ENCODE measurements around the gene COMMD2.

The COMMD2 gene

DNA sequence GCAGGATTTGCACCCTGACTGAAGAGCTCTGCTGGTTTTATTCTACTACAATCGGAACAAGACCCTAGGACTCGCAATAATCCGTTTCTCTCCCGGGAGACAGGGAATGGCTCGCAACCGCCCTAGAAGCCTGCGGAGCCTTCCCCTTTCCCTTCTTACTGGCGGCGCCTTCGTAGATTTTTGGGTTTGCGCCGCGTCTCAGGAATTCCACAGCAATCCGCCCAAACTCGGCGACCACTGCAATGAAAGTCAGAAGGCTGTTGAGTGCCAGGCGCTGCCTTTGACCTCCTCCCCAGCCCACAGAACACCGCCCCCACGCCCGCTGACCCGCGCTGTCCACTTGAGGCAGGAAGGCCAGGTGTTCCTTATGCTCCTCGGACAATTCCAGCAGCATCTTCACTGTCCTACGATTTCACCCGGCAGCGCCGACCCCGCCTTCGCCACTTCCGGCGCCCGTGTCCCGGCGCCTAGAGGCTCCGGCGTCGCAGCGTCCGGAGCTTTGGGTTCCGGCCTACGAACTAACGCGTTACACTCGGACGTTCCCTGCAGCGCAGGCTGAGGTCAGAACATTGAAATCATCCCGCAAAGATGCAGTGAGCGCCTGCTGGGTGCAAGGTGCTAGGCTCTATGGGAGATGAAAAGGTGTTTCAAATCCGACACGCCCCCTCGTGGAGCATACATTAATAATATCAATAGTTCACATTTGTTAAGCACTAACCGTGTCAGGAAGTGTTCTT lies at the start of gene COMMD2:
Gene COMMD2 (minus strand): TSS at position 439 of the 737 bp plus-strand sequence. CDS start 45 bp downstream, at position 394.
- DNase-seq (ENCODE audit: low read depth in 1 of 2, low spot score in 1 of 2): peak; percentile 44 to 60

DNA sequence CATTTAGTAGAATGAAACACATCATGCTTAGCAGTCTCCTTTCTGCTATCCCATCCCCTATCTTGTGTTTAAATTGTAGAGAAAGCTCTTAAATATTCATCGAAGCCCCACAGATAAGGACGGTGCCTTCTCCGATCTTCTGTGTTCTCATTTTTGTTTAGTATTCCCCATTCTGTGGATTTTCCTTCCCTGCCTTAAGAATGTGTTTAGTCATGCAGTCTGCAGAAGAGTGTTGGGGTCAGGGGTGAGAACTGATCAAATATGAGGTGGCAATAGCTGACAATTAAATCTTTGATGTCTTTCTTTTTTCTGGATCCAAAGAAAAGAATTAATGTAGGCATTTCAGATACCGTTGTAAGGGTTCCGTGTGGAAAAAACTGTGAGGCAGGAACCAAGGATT lies 49.4 kb upstream of the COMMD2 start:
- DNase-seq (ENCODE audit: low read depth in 1 of 2, low spot score in 1 of 2): no peak

DNA sequence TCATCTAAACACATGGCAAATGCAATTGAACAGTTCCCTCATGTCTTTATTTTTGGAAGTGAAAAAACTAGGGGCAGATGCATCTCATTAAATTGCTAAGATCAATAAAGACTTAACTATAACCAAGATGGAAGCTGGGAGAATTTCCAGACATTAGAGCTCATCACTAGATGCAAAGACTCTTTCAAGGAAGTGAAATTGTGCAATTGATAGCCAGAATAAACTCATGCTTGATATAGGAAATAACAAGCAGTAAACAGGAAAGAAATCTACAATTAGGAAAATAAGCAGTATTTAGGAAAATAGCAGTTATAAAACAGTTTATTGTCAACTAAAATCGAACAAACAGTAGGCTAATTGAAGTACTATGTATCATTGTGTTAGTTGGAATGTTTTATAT lies 48.9 kb upstream of the COMMD2 start:
- no peak for DNase-seq (ENCODE audit: low read depth in 1 of 2, low spot score in 1 of 2)

DNA sequence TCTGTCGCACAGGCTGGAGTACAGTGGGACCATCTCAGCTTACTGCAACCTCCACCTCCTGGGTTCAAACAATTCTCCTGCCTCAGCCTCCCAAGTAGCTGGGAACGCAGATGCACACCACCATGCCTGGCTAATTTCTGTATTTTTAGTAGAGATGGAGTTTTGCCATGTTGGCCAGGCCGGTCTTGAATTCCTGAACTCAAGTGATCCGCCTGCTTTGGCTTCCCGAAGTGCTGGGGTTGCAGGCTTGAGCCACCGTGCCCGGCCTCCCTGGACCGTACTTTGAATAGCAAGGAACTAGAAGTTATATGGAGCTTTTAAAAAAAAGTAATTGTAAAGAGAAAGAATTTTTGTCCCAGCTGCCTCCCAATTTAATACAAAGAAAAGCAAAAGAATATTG lies 48.4 kb upstream of the COMMD2 start:
- DNase-seq (ENCODE audit: low read depth in 1 of 2, low spot score in 1 of 2): no peak

DNA sequence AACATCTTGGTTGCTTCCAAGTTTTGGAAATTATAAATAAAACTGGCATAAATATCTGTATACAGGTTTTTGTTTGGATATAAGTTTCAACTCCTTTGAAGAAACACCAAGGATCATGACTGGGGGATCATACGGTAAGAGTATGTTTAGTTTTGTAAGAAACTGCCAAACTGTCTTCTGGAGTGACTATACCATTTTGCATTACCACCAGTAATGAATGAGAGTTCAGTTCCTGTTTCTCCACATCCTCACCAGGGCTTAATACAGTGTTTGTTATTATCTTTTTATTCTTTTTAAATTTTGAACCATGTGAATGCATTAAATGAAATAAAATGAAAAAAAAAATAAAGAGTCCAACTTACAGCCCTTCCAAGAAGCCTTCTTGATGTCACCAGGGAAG lies 43.7 kb upstream of the COMMD2 start:
- DNase-seq (ENCODE audit: low read depth in 1 of 2, low spot score in 1 of 2): no peak

DNA sequence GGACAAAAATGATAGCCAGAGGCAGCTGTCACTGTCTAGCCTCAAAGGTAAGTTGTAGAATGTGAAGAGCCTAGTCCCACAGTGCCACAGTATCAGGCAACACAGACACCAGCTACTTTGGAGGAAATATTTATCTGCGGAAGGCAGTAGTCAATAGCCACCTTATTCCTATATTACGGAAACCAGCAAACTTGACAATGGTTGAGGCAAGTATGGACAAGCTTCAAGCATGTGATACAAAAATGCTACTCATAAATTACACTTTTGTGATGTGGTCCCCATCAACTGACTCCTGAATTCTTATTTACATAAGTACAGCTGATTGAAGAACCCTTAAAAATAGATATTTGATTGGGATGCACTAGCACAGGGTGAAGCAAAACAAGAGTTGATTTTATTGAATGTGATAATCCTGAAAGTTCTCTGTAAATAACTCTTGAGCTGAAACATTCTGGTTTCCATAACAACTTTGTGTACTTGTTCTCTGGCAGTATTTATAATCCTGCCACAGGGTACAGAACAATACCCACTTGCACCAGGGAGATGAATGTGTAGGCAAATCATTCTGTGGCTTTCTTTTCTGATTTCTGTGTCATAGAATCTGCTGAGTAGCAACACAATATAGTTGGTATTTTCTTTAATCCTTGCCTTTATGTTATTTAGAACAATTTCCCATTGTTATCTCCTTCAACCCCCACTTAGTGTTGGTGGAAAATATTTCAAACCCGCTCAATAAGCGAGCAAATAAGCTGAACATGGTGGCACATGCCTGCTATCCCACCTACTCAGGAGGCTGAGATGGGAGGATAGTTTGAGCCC lies 40.4 kb upstream of the COMMD2 start, which contains the start of gene ANKUB1:
Gene ANKUB1 (minus strand): TSS at position 103 of the 819 bp plus-strand sequence. CDS start 188 bp downstream, outside the sequence.
- no peak for DNase-seq (ENCODE audit: low read depth in 1 of 2, low spot score in 1 of 2)

DNA sequence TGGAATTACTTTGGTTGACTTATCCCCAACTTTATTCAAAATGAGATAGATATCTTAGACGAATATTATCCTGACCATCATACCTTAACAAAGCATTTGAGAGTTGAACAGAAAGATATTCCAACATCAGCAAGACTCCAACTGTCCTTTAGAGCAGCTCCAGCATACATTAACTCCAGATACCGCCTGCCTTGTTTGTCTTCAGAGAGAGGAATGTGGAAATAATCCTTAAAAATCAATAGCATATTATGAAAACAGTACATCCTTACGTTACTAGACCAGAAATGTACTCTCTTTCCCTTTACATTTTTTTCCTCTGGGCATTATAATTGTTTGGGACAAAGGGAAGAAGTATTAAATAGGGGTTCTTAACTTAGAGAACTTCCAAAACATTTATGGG lies 38.4 kb upstream of the COMMD2 start:
- DNase-seq (ENCODE audit: low read depth in 1 of 2, low spot score in 1 of 2): no peak

DNA sequence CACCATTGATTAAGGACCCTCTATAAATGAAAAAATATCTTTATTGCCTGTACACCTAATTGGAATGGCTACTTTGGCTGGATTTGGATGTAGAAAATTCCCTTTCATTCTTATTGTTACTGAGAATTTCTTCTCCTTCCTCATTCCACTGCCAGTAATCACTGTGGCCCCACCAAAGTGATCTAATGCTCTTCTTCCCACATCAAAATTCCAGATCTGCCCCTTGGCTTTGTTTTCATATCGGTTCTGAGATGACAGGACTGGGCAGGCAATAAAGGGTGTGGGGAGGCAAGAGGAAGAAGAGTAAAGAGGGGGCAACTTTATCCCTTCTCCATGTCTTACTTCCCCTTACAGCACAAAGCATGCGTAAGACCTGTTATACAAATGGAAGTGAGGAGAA lies 38.0 kb upstream of the COMMD2 start:
- no peak for DNase-seq (ENCODE audit: low read depth in 1 of 2, low spot score in 1 of 2)

DNA sequence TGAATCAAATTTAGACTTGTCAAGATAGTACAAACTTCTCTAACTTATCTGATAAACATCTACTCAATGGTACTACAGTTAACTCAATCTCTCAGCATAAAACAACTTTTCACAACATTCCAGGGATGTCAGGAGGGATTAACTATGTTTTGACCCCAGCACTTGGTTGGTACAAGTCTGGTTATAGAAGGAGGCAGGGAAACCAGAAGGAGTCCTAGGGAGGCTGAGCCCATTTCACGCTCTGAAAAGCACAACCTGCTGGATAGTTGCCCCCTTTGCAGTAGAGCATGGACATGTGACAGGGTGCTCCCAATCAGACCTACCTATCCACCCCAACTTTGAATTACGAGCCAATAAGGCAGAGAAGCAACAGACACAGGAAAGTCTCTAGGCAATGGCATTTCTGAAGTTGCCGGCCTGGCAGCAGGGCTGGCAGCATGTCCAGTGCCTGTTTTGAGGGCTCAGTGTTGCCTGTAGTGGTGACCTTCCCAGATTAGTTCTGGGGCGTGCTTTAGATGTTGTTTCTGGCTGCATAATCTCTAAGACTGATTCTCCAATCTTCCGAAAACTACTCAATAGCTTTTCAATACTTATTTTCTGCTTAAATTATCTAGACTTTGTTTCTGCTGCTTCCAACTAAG lies 31.9 kb upstream of the COMMD2 start:
- no peak for DNase-seq (ENCODE audit: low read depth in 1 of 2, low spot score in 1 of 2)

DNA sequence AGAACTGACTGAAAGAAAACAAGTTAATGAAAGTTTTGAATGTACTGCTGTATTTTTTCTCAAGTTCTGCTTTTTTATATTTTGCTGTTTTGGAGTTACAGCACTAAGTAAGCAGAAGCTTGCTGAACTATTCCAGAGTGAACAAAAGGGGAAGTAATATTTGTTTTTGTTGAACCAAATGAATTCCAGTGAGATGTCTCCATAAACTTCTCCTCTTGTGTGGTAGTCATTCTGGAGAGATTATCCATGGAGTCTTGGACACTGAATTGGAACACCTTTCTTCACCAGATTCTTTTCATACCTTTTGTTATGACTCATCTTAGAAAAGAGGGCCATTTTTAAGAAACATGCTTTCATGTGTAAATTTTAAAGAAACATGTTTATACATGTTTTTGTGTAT lies 31.3 kb upstream of the COMMD2 start:
- DNase-seq (ENCODE audit: low read depth in 1 of 2, low spot score in 1 of 2): no peak

DNA sequence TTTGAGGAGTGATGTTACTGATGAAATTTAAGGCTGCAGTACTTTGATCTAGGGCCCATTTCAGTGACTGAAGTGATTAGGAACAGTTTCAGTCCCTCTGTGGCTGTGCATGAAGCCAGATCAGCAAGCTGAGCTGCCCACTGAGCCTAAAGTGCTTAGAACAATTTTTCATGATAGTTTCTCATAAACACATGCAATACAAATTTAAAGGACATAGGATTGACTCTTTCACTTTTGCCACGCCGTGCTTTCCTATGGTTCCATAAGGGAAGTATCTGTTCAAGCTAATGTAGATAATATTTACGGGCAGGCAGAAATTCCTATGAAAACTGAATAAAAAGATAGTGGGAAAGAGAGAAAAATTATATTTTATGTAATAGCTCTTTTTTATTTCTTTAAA lies 29.5 kb upstream of the COMMD2 start:
- DNase-seq (ENCODE audit: low read depth in 1 of 2, low spot score in 1 of 2): no peak

DNA sequence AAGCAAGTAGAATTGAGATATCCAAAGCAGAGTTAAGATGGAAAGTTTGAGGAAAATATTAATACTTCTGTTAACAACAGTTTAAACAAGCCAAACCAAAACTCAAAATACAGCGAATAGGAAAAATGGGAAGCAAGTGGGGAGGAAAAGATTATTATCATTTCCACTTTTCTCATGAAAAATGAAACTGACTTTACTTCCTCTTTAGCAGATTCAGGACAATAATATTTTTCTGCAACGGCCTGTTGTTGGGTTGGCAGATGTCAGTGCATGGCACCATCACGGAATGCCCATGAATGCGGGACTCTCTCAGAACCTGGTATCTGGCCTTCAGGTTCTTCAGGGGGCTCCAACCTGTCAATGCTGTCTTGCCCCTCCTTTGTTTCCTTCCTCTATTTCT lies 28.9 kb upstream of the COMMD2 start:
- no peak for DNase-seq (ENCODE audit: low read depth in 1 of 2, low spot score in 1 of 2)

DNA sequence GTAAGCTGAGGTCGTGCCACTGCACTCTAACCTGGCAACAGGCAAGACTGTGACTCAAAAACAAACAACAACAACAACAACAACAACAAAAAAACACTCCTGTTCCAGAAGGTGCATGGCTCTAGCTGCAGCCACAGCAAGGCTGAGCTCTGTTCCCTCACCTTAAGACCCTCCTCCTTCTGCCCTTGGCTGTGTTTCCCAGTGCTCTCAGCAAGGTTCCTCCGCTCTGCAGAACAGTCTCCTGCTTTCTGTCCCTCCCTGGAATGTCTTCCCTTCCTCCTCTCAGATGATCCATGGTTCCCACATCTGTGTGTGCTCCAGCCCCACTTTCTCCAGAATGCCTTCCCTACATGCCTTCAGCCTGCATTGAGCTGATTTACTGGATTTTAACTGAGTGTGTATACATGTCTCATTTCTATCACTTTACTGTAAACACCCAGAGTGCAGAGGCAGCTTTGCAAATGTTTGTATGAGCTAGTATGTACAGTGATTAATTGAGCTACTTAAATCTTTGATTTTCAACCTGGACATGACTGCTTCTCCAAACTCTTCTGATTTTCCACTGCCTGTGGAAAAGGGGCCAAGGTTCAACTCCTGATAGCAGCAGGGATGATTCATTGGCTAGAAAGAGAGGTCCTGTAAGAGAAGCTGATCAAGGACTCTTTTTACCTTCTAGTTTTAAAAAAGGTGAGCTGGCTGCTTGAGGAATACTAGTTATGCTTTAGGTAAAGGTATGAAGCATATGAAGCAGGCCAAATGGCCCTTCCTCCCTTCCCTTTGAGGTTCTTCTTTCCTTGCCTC lies 25.3 kb upstream of the COMMD2 start:
- DNase-seq (ENCODE audit: low read depth in 1 of 2, low spot score in 1 of 2): no peak

DNA sequence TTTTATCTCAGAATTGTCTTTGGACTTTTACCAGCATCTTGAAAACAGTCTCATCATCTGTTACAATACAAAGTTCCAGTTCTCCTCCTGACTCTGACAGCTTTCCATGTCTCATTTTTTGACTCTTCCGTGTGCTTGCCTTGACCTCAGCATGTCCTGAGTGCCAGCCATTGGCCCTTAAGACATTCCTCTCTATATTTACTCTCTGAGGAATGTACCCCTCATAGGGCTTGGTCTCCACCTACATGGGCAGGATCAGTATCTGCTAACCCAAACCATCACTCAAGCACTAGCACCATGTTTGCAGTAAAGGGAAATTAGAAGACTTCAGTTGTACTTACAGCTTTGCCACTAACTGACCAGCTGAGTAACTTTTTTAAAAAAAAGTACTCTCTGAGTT lies 23.9 kb upstream of the COMMD2 start:
- no peak for DNase-seq (ENCODE audit: low read depth in 1 of 2, low spot score in 1 of 2)

DNA sequence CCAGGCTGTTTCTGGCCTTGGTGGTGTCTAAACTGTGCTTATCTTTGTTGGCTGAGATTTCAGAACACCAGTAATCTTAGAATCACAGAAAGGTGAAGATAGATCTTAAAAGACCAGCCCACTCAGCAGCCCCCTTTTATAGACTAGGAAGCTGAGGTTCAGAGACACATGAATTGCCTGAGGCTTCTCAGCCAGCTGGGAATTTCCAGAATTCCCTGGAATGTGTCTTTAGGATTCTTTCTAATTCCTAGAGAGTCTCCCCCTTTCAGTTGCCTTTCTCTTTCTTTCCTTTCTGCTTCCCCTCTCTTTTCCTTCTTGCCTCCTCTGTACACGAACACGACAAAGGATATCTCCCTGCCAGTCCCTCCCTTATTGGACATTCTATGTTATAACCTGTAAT lies 20.6 kb upstream of the COMMD2 start:
- DNase-seq (ENCODE audit: low read depth in 1 of 2, low spot score in 1 of 2): no peak

DNA sequence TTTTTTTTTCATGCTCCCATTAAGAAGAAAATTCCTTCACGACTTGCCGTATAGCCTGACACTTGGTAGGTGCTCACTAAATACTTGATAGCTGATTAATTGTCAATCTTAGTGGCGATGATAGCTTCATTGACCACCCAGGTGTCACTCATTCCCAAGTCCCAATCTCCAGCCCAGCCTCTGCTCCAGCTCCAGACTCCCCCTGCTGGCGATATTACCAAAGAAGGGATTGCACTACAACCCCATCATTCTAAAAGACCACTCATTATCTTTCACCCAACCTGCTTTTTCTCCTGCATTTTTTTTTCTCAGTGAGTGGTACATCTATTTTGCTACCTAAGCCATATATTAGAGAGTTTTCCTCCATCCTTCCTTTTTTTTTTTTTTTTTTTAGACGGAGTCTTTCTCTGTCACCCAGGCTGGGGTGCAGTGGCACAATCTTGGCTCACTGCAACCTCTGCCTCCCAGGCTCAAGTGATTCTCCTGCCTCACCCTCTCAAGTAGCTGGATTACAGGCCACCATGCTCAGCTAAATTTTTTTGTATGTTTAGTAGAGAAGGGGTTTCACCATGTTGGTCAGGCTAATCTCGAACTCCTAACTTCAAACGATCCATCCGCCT lies 19.5 kb upstream of the COMMD2 start:
- no peak for DNase-seq (ENCODE audit: low read depth in 1 of 2, low spot score in 1 of 2)

DNA sequence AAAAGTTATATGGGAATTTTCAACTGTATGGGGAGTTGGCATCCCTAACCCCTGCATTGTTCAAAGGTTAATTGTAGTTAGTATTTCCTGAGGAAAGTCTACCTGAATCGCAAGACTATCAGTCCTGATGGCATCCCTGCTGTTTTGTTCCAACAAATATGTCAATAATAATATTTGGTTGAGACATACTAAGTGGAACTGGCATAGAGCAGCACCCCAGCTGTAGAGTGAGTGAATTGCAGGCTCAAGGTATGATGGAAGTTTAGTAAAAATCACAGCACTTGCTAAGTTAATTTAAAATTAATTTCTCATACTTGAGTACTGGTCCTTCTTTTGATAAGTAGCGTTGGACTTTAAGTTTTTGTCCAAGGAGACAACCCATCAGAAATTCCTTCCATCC lies 18.0 kb upstream of the COMMD2 start:
- DNase-seq (ENCODE audit: low read depth in 1 of 2, low spot score in 1 of 2): no peak

DNA sequence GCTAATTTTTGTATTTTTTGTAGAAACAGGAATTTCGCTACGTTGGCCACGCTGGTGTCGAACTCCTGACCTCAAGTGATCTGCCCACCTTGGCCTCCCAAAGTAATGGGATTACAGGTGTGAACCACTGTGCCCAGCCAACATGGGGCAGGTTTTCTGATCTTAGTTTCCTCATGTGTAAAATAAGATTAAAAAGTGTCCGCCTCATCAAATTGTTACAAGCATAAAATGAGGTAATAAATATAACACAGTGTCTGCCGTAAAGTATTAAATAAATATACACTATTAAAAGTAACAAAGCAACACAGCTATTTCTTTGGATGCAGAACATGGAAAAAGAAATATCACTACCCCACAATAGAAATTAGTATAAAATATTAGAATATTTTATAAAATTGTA lies 16.4 kb upstream of the COMMD2 start:
- DNase-seq (ENCODE audit: low read depth in 1 of 2, low spot score in 1 of 2): no peak

DNA sequence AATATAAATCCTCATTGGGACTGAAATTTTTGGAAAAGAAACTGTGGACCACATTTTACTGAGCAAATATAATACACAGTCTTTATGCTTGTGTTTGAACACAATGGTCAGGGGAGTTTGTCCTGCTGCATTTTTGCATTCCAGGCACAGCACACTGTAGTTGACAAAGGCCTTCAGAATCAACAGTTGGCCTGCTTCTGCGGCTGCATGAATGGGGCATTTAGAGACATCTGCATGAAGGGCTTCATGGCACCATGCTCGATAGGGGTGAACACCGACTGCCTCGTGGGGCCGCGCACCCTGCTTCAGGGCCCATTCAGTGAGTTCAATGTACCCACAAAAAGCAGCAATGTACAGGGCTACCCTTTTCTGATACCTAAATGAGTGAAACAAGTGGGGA lies 15.4 kb upstream of the COMMD2 start:
- DNase-seq (ENCODE audit: low read depth in 1 of 2, low spot score in 1 of 2): no peak

DNA sequence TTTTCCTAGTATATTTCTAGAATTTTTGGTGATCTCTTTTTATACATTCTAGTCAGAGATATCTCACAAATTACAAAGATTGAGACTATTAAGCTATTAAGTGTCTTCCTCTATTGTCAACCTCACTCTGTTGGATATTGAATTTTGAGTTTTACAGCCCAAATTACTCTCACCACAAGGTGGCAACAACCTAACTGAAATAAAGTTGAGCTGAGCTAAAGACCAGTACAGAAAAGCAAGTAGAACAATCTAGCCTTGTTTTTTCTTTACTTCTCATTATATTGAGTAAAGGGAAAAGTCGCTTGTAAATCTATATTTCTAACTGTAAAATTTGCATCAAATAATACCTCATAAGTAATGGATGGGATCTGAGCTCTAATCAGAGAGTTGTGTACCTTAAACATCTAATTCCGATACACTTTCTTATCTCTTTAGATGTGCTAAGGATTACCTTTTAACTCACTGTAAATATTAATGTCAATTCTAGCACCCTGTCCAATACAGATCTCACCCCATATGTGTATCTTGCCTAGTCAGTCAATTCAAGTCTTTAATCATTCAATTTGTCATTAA lies 13.6 kb upstream of the COMMD2 start:
- DNase-seq (ENCODE audit: low read depth in 1 of 2, low spot score in 1 of 2): no peak

Measured in stimulated activated CD4-positive, alpha-beta T cell treated with anti-CD3 and anti-CD28 coated beads, Interleukin-15, amount 100 ng/mL, for 1 hour (primary cell).